Pancreas (tissue), 10 donors: ENCODE data around the gene LRRN4. TPM values are rescaled to one million over a fixed set of nuclear protein-coding genes. Genes with fewer than 3 reads are reported as not detected.
A peak's percentile ranks its signal among the peaks of the same experiment; 100 is the strongest.
"Not testable (repeated sequence)": the region's sequence is repeated elsewhere in the genome, so short reads cannot be mapped to it uniquely, and the experiment has no call there.

Experiments
- ATAC-seq, 4 donors: fragments of 200-7000 bp; cut with Tn5 transposase; one replicate each; pipeline versions ENCODE4 v1.8.0 to v1.9.1; 2020; ENCODE audit warnings: mild to moderate bottlenecking in 4 of 4, moderate library complexity in 4 of 4
- DNase-seq, 6 donors: peaks; one replicate each; pipeline ENCODE4 v3.0.0-alpha.2; 2020
- FAIRE-seq: peaks from 2 replicates; lab custom pipeline; 2012; peaks lifted over from hg19 to GRCh38; lab: Jason Lieb, UNC
- H3K27ac ChIP-seq, 4 donors: fragments of 200-600 bp; sonication (generic); 1 replicate in 3 of 4; 2 replicates in 1 of 4; pipeline versions ENCODE4 v1.5.0 to v1.8.0; 2020
- H3K27me3 ChIP-seq, 4 donors: fragments of 200-600 bp; one replicate each; pipeline ENCODE4 v1.8.0; 2021
- H3K36me3 ChIP-seq, 3 donors: fragments of 200-600 bp; sonication (generic) in 1 of 3; one replicate each; pipeline versions ENCODE4 v1.5.0 to v1.8.0; 2020 to 2021
- H3K4me1 ChIP-seq, 3 donors: fragments of 200-600 bp; one replicate each; pipeline ENCODE4 v1.8.0; 2021
- H3K4me3 ChIP-seq, 4 donors: fragments of 200-600 bp; sonication (generic) in 2 of 4; one replicate each; pipeline versions ENCODE4 v1.5.0 to v1.8.0; 2020 to 2021
- H3K9me3 ChIP-seq, 4 donors: fragments of 200-600 bp; one replicate each; pipeline ENCODE4 v1.8.0; 2021
- WGBS, 2 donors: extraction: QIAGEN DNeasy Blood & Tissue Kit; methylation state at CpG; one replicate each; pipeline ENCODE4 v1.1.7; 2013; 5-methylcytosine and 5-hydroxymethylcytosine counted together
- intact Hi-C, 3 donors: fragments of 100-400 bp; cut with DNase I; formaldehyde crosslinking; loops; one replicate each; pipeline versions ENCODE4 v1.11.1 to v1.14.2; 2022
- polyA plus RNA-seq, 2 donors: library from polyadenylated mRNA; stranded (reverse); fragments of 200-250 nt; gene quantifications; one replicate each; pipeline ENCODE4 v1.2.3, GENCODE V29; 2013
- total RNA-seq, 6 donors: library from RNA; stranded (reverse); fragmentation: NEBNext Ultra II Directional in 4 of 6; extraction: Animal tissue kit (Norgen Biotek cat#: 25700) in 4 of 6; gene quantifications; one replicate each; pipeline versions ENCODE4 v1.2.1 to v1.2.4, GENCODE V29; 2021 to 2023
- TF ChIP-seq, protein P1 (sequence below), 4 donors: fragments of 200-600 bp; sonication (generic) in 3 of 4; IDR thresholded peaks; one replicate each; pipeline versions ENCODE4 v1.5.0 to v1.8.0; 2021; ENCODE audit warnings: antibody characterized with exemption in 4 of 4
- donor health status: healthy with polysubstance abuse.
- donor health status: DM: no; HTN: no; CAD: no; lungs with moderate emphysema.
- donor health status: DM: no; HTN: no; CAD: no.
- donor health status: control.
- donor health status: control.
- donor health status: Bipolar disorder and iron deficiency.
- donor health status: DM: yes; HTN: yes; CAD: no.
- donor health status: DM: no; HTN: no; CAD: no.
- donor health status: DM: no; HTN: no; CAD: no.
- donor health status: DM: yes; HTN: yes; CAD: no.

Gene LRRN4
- total and polyA plus RNA-seq, 8 donors, result 0.66 to 7.9 (median 2.7) TPM

DNA sequence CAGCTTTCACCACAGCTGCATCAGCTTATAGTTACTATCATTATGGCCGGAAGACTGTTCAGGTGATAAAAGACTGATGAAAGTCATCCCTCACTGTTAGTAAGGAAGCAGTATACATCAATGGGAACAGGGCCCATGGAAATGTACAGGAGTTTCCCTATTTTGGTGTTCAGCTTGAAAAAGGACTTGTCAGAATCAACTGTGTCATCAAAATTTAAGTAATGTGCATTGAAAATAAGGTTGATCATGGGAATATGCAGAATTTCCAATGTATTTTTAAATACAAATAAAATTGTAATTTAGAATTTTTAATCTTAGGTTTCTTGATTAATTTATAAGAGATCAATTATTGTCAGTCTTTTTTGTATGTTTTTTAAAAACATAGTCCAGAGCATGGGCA lies 16.8 kb downstream of the LRRN4 start:
- TF ChIP-seq, protein P1, sequence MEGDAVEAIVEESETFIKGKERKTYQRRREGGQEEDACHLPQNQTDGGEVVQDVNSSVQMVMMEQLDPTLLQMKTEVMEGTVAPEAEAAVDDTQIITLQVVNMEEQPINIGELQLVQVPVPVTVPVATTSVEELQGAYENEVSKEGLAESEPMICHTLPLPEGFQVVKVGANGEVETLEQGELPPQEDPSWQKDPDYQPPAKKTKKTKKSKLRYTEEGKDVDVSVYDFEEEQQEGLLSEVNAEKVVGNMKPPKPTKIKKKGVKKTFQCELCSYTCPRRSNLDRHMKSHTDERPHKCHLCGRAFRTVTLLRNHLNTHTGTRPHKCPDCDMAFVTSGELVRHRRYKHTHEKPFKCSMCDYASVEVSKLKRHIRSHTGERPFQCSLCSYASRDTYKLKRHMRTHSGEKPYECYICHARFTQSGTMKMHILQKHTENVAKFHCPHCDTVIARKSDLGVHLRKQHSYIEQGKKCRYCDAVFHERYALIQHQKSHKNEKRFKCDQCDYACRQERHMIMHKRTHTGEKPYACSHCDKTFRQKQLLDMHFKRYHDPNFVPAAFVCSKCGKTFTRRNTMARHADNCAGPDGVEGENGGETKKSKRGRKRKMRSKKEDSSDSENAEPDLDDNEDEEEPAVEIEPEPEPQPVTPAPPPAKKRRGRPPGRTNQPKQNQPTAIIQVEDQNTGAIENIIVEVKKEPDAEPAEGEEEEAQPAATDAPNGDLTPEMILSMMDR (IDR thresholded peaks at IDR 0.05), result no peak
- intact Hi-C loops, result no loop called here

GRCh38 chr20:6036213-6036612 lies 17.6 kb downstream of the LRRN4 start:
- TF ChIP-seq, protein P1 (IDR thresholded peaks at IDR 0.05), result no peak
- H3K27ac ChIP-seq, result no peak overlapping the region
- FAIRE-seq, result no peak
- intact Hi-C loops, result no loop called here
- no peak for ATAC-seq
- WGBS, 2 donors, result 96 to 97% methylated on average over 4 of the region's 4 CpGs
- H3K4me3 ChIP-seq, result no peak overlapping the region
- DNase-seq, result no peak
- no peaks in the 10 kb centered on the region for H3K9me3 ChIP-seq
- peaks cover 4 to 14% (median 6%) of the 10 kb centered on the region in 3 donors for H3K4me1 ChIP-seq
- H3K36me3 ChIP-seq, result peaks cover 0 to 39% (median 7%) of the 10 kb centered on the region in 3 donors
- no peaks in the 10 kb centered on the region for H3K27me3 ChIP-seq

More for the DNA sequence above, 16.8 kb downstream of the LRRN4 start:
- peaks cover 0 to 41% (median 10%) of the 10 kb centered on the region in 3 donors for H3K36me3 ChIP-seq
- DNase-seq (no peak), FAIRE-seq (no peak), ATAC-seq (no peak)
- 85 to 89% methylated on average over 1 of the region's 1 CpG for WGBS, 2 donors
- H3K4me1 ChIP-seq, result peaks cover 0 to 10% (median 6%) of the 10 kb centered on the region in 3 donors
- H3K27me3 ChIP-seq, result no peaks in the 10 kb centered on the region
- no peak overlapping the region for H3K27ac ChIP-seq
- H3K4me3 ChIP-seq, result no peak overlapping the region
- no peaks in the 10 kb centered on the region for H3K9me3 ChIP-seq

DNA sequence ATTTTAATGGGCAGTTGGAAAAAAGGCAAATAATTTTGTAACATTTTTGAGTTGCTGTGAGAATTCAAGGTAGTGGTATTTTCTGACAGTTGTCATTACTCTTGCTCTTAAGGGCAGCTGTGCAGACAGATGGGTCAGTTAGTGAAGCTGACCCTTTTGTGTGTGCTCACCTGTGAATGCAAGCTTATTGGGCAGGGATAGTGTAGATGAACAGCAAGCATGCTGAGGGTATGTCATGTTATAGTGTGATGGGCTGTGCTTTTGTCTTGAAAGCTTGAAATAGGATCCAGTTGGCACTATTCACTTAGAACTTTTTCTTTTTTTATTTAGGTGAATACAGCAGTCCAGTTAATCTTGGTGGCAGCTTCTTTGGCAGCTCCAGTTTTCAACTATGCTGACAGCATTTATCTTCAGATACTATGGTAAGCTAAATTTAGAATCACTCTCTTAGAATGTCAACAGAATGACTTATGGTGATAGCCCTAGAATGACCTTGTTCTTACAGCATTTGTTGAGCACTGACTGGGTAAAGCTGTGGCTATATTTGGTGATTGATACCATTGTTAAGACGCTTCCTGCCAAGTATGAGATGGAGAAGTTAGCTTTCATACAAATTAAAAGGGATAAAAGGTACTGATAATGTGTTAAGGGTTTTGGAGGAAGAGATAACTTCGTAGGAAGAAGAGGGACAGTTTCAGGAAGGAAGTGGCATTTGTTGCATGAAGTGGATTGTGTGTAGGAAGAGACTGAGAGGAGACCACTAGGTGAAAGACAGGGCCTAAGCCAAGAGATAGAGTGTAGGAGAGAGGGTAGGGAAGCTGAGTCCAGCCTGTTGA lies 19.5 kb downstream of the LRRN4 start:
- ATAC-seq (peak; percentile 43 to 75 (median 66)), DNase-seq (no peak), FAIRE-seq (no peak)
- H3K9me3 ChIP-seq, result no peaks in the 10 kb centered on the region
- H3K27ac ChIP-seq, result no peak overlapping the region
- H3K4me1 ChIP-seq, result peaks cover 6 to 14% (median 11%) of the 10 kb centered on the region in 3 donors
- TF ChIP-seq, protein P1 (IDR thresholded peaks at IDR 0.05), result no peak
- intact Hi-C loops, result no loop called here
- no peak overlapping the region for H3K4me3 ChIP-seq
- peaks cover 0 to 25% (median 0%) of the 10 kb centered on the region in 3 donors for H3K36me3 ChIP-seq
- H3K27me3 ChIP-seq, result no peaks in the 10 kb centered on the region
- WGBS, 2 donors, result 14 to 19% methylated on average over 2 of the region's 2 CpGs

DNA sequence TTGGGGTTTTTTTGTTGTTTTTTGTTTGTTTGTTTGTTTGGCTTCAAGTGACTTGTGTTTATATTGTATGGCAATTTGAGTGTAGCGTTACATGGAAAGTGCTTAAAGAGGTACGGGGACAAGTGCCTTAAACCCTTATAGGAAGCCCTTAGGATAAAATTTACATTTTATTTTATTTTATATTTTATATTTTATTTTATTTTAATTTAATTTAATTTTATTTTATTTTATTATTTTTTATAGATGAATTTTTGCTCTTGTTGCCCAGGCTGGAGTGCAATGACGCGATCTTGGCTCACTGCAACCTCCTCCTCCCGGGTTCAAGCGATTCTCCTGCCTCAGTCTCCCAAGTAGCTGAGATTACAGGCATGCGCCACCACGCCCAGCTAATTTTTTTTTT lies 21.0 kb downstream of the LRRN4 start:
- ATAC-seq, H3K9me3 ChIP-seq, H3K27ac ChIP-seq, H3K27me3 ChIP-seq, DNase-seq, intact Hi-C loops, H3K4me3 ChIP-seq, FAIRE-seq: not testable (repeated sequence)
- WGBS, 2 donors, result 98% methylated on average over 8 of the region's 8 CpGs
- Histone ChIP-seq H3K4me1 (peaks cover 9 to 14% (median 12%) of the 10 kb centered on the region in 3 donors), H3K36me3 (peaks cover 0 to 20% (median 0%) of the 10 kb centered on the region in 3 donors)

- H3K4me1 ChIP-seq, result peaks cover 9 to 14% (median 12%) of the 10 kb centered on the region in 3 donors
- intact Hi-C loops, result no loop called here
- no peak overlapping the region for H3K27ac ChIP-seq
- TF ChIP-seq, protein P1 (IDR thresholded peaks at IDR 0.05), result no peak
- no peaks in the 10 kb centered on the region for H3K9me3 ChIP-seq
- H3K36me3 ChIP-seq, result no peaks in the 10 kb centered on the region
- no peak overlapping the region for H3K4me3 ChIP-seq
- ATAC-seq, result no peak
- no peaks in the 10 kb centered on the region for H3K27me3 ChIP-seq
- WGBS, 2 donors, result 68 to 74% methylated on average over 6 of the region's 6 CpGs
- no peak for DNase-seq
- FAIRE-seq, result no peak
Measured at GRCh38 chr20:6030453-6031080, 23.3 kb downstream of the LRRN4 start.
